GM21447 (cell line): ENCODE results near the gene FAF2.
"Not testable (repeated sequence)": the region's sequence is repeated elsewhere in the genome, so short reads cannot be mapped to it uniquely, and the experiment has no call there.

Experiments used
- ATAC-seq: cut with Tn5 transposase; IDR thresholded peaks from one replicate; pipeline ENCODE4 v1.9.1; 2021; ENCODE audit not compliant: unreplicated experiment

The FAF2 gene

GRCh38 chr5:176416965-176417364 is 31.2 kb upstream of the FAF2 start:
- ATAC-seq = no peak

- no peak for ATAC-seq
These were observed 29.9 kb upstream of the FAF2 start for GRCh38 chr5:176418251-176418650.

GRCh38 chr5:176420086-176420485 is 28.1 kb upstream of the FAF2 start:
- ATAC-seq = no peak

- no peak for ATAC-seq
These were observed 27.1 kb upstream of the FAF2 start for GRCh38 chr5:176420972-176421544.

GRCh38 chr5:176424181-176424580 is 24.0 kb upstream of the FAF2 start:
- ATAC-seq = no peak

- ATAC-seq = no peak
These were observed 23.0 kb upstream of the FAF2 start for GRCh38 chr5:176425138-176425537.

- no peak for ATAC-seq
These were observed 22.4 kb upstream of the FAF2 start for GRCh38 chr5:176425791-176426190.

GRCh38 chr5:176426876-176427275 is 21.3 kb upstream of the FAF2 start:
- no peak for ATAC-seq

GRCh38 chr5:176427971-176428370 is 20.2 kb upstream of the FAF2 start:
- no peak for ATAC-seq

GRCh38 chr5:176429972-176430371 is 18.2 kb upstream of the FAF2 start:
- ATAC-seq = no peak

GRCh38 chr5:176432707-176433106 is 15.5 kb upstream of the FAF2 start:
- ATAC-seq = no peak

- ATAC-seq = no peak
These were observed 11.5 kb upstream of the FAF2 start for GRCh38 chr5:176436656-176437055.

GRCh38 chr5:176438959-176439757 is 9.0 kb upstream of the FAF2 start:
- no peak for ATAC-seq

GRCh38 chr5:176440927-176441706 is 7.1 kb upstream of the FAF2 start:
- ATAC-seq = no peak

GRCh38 chr5:176441921-176442323 is 6.3 kb upstream of the FAF2 start:
- ATAC-seq = no peak

- ATAC-seq = not testable (repeated sequence)
These were observed 5.3 kb upstream of the FAF2 start for GRCh38 chr5:176442911-176443310.

- no peak for ATAC-seq
These were observed 3.4 kb upstream of the FAF2 start for GRCh38 chr5:176444742-176445141.

GRCh38 chr5:176446028-176446665 is 2.0 kb upstream of the FAF2 start:
- no peak for ATAC-seq

GRCh38 chr5:176446884-176447590 is 1.1 kb upstream of the FAF2 start:
- ATAC-seq = peak; percentile 1

GRCh38 chr5:176447591-176447977 is 601 bp upstream of the FAF2 start:
- ATAC-seq = peak; percentile 39

GRCh38 chr5:176450077-176450476 is 1.9 kb downstream of the FAF2 start:
- no peak for ATAC-seq
